HG02588 (cell line): Measurements from ENCODE around the gene INHBC.
A peak's percentile ranks its signal among the peaks of the same experiment; 100 is the strongest.
"Not testable (repeated sequence)": the region's sequence is repeated elsewhere in the genome, so short reads cannot be mapped to it uniquely, and the experiment has no call there.

Experiments used
- ATAC-seq: cut with Tn5 transposase; IDR thresholded peaks from one replicate; pipeline ENCODE4 v1.9.1; 2021; ENCODE audit warnings: mild to moderate bottlenecking, moderate library complexity; ENCODE audit not compliant: unreplicated experiment

Gene INHBC

DNA sequence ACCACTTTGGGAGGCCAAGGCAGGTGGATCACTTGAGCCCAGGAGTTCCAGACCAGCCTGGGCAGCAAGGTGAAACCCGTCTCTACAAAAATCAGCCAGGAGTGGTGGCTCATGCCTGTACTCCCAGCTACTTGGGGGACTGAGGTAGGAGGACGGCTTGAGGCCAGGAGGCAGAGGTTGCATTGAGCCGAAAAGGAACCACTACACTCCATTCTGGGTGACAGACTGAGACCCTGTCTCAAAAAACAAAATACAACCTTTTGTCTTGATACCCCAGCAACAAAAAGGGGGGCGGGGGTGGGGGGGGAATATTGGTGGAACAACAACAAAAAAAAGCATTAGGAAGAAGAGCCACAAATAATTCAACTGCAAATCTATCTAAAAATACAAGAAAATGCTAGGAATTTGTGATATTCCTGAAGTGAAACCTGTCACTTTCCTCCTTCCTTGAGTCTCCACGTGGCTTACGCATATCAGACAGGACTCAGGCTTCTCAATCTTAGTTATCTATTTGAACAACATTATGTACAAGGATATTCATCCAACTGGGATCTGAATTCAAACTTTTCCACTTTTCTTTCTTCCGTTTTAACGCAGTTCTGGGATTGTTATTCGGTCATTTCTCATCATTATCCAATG is 5.0 kb upstream of the INHBC start:
- ATAC-seq: no peak

DNA sequence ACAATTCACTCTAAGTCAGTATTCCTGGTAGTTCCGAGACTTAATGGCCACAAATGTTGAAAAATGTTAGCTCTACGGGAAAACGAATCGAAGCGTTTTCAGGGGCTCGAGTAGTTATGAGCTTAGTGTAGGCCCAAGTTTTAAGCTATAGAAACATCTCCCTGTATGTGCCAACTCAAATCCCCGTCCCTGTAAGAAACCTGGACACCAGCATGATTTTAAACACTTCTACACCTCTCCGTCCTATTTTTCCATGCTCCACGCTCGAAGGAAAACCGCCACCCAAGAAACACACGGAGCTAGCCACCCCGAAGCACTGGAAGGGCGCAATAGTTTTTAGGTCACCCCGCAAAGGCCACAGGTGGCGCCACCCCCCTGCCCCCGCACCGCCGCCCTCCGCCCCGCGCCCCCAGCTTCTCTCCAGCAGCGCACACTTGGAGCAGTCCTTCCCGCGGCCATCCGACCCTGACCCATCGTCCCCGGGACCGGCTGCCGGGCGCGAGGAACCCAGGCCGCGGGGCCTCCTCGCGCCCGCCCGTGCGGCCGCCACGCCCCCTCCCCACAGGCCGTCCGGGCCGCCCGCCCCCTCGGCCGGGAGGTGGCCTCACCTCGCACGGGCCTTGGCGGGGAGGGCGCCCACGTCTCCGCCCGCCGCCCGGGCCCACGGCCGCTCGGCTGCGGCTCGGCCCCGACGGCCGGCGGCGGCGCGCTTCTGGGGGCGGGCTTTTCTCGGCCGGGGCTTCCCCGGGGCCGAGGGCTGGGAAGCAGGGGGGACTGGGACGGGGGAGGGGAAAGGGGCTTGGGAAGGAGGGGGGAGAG is 4.3 kb upstream of the INHBC start:
- peak; percentile 56 for ATAC-seq

DNA sequence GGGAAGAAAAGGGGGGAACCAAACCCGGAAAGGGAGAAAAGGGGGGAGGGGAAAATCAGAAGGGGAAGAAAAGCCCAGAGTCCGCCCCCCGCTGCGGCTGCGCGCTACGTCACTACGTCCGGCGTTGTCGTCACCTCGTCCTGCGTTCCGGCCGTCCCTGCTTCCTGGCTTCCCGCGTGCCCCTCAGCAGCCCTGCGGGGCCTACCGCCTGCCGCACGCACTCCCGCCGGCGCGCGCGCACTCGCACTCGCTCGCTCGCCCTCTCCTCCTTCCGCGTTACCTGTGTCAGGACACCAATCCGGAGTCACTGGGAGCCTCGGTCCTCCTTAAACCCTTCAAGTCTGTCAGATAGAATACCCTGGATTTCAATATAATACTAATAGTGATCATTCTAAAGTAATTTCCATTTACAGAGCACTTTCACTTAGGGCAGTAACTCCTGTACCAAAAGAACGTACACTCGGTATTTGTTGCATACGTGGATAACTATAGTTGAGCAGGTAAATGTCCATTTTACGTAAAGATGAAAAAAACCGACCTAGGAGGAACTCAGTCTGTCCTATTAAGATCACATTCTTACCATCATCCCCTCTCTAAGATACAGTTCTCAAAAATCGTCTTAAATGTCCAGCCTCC is 3.5 kb upstream of the INHBC start, which contains the start of gene R3HDM2:
R3HDM2 (minus strand) TSS at position 113 of the 636 bp plus-strand sequence. CDS start 120,615 bp downstream, outside the sequence.
- peak; percentile 90 for ATAC-seq

DNA sequence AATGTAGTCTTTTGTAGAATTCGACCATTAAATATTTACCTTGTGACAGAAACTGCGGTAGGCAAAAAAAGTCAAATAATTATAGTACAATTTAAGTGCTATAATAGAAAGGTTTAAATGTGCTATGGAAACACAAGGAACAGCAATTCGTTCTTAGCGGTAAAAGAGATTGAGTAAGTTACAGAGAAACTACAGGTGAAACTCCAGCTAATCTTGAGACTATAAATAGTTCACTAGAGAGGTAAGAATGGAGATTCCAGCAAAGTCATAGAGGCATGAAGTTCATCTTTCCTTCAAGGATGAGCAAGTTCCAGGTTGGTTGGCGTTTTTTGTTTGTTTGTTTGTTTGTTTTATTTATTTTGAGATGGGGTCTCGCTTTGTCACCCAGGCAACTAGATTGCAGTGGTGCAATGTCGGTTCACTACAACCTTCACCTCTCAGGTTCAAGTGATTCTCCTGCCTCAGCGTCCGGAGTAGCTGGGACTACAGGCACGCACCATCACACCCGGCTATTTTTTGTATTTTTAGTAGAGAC is 2.9 kb upstream of the INHBC start:
- ATAC-seq: no peak

DNA sequence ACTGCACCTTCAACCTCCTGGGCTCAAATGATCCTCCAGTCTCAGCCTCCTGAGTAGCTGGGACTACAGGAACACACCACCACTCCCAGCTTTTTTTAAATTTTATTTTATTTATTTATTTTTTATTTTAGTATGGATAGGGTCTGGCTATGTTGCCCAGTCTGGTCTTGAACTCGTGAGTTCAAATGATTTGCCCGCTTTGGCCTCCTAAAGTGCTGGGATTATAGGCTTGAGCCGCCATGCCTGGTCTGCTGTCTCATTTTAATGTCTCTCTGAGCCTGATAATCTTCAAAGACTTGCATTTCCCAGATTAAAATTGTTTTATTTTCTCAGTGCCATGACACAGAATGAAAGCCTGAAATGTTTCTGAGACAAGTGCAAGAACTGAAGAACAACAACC is 1.2 kb upstream of the INHBC start:
- no peak for ATAC-seq

DNA sequence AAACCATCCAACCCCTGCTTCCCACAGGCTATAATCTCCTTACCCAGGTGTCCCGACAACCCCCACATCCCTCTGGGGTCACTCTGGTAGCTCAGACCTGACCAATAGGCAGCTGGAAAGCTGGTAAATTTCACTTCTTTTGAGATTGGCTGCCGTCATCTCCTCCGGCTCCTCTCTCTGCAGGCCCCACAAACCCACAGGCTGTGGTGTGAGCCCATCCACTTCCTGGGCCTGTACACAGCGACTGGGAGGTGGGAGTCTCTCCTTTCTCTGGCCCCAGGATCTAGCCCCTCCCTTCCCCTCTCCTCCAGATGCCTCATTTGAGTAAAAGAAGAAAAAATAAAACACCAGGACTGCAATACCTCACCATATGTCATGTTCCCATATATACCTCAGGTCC is 709 bp downstream of the INHBC start:
- no peak for ATAC-seq

DNA sequence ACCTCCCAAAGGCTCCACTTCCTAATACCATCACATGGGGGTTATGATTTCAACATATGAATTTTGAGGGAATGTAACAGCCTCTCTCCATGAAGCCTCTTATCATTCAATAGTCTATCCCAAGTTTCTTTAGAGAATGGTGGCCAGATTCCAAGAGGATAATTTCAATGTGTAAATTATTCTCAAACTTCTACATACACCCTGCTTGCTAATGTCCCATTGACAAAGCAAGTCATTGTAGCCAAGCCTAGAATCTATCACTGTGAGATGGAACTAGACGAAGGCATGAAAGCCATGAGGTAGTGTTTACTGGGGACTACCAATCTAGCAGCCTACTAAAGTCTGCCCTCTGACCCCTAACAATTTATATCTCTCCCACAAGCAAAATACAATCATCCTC is 3.8 kb downstream of the INHBC start:
- ATAC-seq: no peak

DNA sequence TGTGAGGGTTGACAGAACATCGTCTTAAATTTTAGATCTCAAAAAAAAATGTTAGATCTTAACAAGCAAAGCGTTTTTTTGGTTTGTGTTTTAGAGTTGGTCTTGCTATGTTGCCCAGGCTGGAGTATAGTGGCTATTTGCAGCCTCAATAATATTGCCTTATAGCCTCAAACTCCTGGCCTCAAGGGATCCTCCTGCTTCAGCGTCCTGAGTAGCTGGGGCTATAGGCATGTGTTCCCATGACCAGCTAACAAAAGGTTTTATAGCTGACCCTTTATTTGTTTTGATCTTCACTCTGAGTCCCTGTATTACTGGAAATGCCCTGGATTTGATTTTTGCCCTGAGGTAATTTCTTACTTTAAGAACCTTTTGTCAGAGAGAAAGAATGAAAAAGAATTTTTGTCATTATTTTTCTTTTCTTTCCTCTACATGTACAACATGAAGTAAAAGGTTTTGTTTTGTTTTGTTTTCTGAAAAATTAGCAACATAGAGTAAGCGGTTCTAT is 5.2 kb downstream of the INHBC start:
- no peak for ATAC-seq

DNA sequence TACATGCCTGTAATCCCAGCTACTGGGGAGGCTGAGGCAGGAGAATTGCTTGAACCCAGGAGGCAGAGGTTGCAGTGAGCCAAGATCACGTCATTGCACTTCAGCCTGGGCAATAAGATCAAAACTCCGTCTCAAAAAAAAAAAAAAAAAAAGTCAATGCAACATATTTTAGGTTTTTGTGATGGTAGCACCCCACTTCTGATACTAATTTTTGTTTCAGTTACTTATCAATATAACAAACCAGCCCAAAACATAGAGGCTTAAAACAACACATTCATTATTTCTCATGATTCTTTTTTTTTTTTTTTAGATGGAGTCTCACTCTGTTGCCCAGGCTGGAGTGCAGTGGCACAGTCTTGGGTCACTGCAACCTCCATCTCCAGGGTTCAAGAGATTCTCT is 6.8 kb downstream of the INHBC start:
- not testable (repeated sequence) for ATAC-seq

DNA sequence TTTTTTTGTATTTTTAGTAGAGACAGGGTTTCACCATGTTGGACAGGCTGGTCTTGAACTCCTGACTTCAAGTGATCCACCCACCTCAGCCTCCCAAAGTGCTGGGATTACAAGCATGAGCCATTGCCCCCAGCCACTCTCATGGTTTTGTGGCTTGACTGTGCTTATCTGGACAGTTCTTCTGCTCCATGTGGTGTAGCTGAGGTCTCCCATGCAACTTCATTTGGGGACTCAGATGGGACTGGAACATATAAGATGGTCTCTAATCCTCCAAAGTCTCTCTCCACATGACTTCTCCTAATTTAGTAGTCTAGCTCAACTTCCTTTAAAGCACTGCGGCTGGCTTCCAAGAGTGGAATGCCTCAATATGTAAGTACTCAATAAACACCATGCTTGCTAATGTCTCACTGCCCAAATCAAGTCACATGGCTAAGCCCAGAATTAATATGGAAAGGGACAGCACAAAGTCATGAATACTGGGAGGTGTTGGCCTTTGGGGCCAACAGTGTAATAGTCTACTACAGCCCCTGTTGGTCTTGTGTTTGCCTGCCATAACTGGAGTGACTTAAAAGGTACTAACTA is 7.4 kb downstream of the INHBC start:
- ATAC-seq: no peak

DNA sequence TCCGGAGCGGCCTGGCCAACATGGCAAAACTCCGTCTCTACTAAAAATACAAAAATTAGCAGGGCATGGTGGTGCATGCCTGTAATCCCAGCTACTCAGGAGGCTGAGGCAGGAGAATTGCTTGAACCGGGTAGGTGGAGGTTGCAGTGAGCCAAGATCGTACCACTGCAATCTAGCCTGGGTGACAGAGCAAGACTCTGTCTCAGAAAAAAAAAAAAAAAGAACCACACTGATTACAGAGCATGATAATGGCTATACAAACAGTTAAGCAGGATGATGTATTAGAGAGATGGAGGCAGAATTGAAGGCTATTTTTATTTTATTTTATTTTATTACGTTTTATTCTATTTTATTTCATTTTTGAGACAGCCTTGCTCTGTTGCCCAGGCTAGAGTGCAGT is 9.8 kb downstream of the INHBC start:
- not testable (repeated sequence) for ATAC-seq

DNA sequence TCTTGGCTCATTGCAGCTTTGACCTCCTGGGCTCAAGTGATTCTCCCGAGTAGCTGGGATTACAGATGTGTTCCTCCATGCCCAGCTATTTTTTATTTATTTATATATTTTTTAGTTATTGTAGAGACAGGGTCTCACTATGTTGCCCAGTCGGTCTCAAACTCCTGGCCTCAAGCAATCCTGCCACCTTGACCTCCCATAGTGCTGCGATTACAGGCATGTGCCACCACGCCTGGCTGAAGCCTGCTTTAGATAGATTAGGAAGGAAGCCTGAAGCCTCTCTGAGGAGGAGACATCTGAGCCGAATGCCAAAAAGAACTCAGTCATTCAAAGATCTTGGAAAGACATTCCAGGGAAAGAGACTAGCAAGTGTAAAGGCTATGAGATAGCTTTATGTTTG is 10.2 kb downstream of the INHBC start:
- ATAC-seq: no peak

DNA sequence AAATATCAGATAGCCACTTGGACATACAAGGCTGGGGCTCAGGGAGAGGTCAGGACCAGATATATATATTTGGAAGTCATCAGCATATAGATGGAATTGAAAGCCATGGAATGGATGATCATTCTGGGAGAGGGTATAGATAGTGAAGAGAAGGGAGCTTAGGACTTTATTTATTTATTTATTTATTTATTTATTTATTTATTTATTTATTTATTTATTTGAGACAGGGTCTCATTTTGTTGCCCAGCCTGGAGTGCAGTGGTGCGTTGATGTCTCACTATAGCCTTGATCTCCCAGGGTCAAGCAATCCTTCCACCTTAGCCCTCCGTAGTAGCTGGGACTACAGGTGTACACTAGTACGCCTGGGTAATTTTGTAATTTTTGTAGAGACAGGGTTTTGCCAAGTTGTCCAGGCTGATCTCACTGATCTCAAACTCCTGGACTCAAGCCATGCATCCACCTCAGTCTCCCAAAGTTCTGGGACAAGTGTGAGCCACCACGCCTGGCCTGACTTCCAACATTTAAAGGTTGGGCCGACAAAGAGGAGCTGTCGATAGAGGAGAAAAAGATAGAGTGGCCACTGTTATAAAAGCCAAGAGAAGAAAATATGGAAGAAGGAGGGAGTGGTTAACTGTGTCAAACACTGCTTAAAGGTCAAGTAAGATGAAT is 11.8 kb downstream of the INHBC start:
- ATAC-seq: no peak

DNA sequence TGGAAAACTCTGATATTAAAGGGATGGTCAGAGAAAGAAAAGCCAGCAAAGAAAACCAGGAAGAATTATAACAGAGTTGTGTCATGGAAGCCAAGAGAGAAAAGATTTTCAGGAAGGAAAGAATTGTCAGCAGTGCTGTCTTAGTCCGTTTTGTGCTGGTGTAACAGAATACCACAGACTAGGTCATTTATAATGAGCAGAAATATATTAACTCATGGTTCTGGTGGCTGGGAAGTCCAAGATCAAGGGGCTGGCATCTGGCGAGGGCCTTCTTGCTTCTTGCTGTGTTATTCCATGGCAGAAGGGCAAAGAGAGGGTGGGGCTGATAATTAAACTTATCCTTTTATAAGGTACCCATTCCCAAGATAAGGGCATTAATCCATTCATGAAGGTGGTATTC is 14.1 kb downstream of the INHBC start:
- ATAC-seq: no peak

DNA sequence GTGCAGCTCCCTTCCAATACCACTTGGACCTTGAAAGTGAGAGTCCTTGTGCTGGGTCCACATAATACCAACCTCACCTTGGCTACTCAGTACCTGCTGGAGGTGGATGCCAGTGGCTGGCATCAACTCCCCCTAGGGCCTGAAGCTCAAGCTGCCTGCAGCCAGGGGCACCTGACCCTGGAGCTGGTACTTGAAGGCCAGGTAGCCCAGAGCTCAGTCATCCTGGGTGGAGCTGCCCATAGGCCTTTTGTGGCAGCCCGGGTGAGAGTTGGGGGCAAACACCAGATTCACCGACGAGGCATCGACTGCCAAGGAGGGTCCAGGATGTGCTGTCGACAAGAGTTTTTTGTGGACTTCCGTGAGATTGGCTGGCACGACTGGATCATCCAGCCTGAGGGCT is 14.8 kb downstream of the INHBC start:
- ATAC-seq: no peak

DNA sequence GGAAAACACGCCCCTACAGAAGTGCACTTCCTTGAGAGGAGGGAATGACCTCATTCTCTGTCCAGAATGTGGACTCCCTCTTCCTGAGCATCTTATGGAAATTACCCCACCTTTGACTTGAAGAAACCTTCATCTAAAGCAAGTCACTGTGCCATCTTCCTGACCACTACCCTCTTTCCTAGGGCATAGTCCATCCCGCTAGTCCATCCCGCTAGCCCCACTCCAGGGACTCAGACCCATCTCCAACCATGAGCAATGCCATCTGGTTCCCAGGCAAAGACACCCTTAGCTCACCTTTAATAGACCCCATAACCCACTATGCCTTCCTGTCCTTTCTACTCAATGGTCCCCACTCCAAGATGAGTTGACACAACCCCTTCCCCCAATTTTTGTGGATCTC is 15.5 kb downstream of the INHBC start:
- ATAC-seq: no peak

DNA sequence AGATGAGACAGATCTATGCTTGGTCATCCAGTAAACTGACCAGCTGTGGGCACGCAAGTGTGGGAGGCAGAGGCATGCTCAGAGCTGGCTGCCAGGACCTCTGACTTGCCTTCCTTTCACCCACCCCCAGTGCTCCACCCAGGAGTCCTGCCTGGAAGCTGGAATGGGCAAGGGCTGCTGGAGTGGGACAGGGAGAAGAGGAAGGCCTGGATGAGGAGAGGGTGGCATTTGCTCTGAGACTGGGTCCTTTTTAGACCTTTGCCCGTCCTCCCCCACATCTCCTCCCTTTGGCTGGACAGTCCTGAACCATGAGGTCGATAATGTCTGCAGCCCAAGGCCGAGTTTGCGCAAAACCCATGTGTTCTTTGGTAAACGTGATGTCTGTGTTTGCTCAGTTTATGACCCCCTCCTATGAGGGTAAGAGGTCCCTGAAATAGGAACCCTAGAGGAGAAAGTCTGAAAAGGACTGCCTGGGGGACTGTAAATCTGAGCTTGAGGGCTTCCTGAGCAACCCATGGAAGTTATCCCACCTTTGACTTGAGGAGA is 16.7 kb downstream of the INHBC start:
- ATAC-seq: no peak

DNA sequence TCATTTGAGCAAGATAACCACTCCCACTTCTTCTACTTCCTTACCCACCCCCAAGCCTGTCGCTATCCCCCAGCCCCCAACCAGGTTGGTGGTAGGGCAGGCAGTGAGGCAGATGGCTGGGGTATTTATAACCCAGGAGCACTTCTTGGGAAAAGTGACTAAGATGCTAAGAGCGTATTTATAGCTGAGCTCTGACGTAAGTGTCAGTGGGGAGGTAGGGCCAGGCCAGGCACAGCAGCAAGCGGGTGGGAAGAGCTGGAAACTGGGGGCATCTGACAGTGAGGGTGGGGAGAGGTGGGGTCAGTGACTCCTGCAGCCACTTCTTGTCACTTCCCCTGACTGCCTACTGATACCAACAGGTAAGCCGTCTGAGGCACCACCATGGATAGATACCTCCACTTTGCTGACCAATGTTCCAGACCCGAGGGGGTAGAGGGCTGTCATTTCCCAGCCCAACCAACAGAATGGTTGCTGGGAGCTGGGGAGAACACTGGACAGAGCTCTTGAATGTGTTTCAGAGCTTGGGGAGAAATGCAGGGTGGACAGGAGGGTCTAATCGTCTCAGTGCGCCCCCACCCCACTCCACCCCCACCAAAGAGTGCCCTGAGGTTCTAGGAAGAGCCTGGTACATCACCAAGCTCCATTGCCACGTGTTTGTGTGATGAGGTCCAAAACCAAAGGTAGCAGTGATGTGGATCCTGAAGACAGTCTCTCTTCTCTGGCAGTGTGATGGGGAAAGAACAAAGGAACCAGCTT is 17.8 kb downstream of the INHBC start:
- ATAC-seq: no peak

DNA sequence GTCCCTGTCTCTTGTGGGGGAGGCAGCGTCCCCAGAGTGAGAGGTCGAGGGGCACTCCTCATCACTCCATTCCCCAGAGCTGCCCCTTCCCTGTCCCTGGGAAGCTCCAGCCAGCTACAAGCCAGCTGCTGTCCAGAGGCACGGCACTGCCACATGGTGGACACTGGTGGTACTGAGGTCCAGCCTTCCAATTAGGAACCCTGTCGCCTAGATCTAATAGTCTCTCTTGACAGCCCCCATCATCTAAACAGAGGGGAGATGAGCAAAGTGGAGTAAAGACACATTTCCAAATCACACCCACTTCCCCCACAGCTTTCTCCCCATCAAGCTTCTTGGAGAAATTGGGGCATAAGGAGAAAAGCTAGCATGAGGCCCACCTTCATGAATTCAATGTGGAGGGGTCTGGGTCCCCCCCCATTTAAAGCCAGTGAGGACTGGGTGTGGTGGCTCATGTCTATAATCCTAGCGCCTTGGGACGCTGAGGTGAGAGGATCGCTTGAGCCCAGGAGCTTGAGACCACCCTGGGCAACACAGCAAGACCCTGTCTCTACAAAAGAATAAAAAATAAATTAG is 18.4 kb downstream of the INHBC start:
- no peak for ATAC-seq
